GM12872 (cell line): ENCODE results near the gene HS3ST2.

Experiments used
- CTCF ChIP-seq: IDR thresholded peaks from 3 replicates; pipeline ENCODE4 v1.5.1; 2011; ENCODE audit warnings: low read depth, mild to moderate bottlenecking, low read length, moderate library complexity; ENCODE audit not compliant: insufficient read depth

The HS3ST2 gene

GRCh38 chr16:22789281-22789945, 24.5 kb upstream of the HS3ST2 start:
- no peak for TF ChIP-seq CTCF

DNA sequence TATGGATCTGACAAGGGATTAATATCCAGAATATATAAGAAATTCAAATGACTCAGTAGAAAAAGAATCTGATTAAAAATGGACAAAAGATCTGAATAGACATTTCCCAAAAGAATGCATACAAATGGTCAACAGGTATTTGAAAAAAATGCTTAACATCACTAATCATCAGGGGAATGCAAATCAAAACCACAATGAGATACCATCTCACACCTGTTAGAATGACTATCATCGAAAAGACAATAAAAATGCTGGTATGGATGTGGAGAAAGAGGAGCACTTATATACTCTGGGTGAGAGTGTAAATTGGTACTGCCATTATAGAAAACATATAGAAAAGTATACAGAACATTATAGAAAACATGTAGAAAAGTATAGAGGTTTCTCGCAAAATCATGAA, 16.4 kb upstream of the HS3ST2 start:
- no peak for TF ChIP-seq CTCF

DNA sequence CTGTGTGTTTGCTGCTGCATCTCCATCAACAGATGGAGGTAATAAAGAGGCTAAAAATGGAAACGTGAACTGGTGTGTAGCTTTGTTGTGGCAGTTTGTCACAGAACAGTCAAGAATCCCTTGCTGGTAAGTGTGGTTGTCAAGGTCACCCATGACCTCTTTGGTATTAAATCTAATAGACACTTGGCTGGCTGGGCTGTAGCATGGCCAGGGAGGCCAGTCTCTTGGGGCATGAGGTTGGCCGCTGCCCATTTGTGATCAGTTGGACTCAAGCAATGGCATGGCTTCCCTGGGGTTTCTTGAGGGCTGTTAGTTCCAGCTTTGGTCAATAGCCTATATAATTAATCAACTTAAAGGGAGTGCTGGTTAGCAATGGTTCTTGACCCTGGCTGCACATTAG, 14.8 kb upstream of the HS3ST2 start:
- TF ChIP-seq CTCF: no peak

DNA sequence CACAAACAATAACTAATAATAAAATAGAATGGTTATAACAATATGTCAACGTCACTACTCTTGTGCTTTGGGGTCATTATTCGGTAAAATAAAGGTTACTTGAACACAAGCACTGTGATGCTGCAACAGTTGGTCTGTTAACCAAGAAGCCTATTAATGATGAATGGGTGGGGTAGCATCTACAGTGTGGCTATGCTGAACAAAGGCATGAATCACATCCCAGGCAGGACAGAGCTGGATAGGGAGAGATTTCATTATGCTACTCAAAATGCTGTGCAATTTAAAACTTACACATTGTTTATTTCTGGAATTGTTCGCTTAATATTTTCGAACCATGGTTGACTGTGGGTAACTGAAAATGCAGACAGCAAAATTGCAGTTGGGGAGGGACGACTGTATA, 9.1 kb upstream of the HS3ST2 start:
- TF ChIP-seq CTCF: no peak

DNA sequence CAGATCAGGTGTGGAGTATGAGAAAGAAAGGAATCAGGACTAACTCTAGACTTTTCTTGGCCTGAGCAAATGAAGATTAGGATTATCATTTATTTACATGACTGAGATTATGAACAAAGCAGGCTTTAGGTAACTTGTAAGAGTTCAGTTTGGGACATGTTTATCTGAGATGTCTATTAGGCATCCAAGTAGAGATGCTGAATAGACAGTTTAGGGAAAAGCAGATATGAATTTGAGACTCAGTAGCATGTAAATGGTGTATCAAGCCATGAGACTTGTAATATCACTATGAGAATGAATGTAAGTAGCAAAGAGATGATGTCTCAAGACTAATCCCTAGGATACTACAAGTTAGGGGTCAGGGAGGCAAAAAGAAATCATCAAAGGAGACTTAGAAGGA, 8.6 kb upstream of the HS3ST2 start:
- no peak for TF ChIP-seq CTCF

DNA sequence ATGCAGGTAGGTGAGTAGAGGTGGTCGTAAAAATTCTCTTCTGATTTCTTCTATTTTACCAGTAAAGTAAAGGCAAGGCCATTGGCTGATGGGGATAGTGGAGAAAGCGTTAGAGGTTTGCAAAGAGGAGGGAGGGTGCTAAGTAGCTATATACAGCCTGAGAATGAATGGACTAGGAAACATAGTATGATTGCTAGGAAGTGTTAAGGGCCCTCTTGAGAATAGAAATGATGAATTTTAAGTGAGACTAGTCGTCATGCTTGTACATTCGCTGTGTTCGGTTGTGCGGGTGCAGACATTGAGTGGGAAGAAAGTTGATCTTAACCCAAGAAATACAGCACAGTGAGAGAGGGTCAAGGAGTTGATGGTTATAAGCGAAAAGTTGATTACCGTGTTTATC, 7.2 kb upstream of the HS3ST2 start:
- no peak for TF ChIP-seq CTCF

DNA sequence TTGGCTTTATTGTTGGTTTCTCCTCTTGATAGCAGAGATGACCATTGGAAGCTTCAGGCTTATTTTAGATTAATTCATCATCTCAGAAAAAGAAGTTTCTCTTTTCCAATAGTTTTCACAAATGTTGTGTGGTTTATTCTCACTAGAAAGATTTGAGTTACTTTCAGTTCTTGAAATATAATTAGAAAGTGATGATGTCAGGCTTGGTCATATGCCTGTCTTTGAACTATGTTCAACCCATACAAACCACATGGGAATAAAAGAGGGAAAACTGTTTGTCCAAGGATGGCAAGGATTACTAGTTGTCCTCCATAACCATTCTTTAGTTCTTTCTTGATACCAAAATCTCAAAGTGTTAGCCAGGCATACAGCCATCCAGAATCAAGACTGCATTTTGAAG, 3.7 kb upstream of the HS3ST2 start:
- TF ChIP-seq CTCF: no peak
